Measurements from ENCODE around the gene RGS3.

RGS3 gene

GRCh38 chr9:113462781-113463286, 693 bp upstream of the RGS3 start:
- H3K4me3 ChIP-seq (ENCODE audit: low read depth, low read length) = no peak overlapping the region
- no peak for TF ChIP-seq CTCF (IDR thresholded peaks at IDR 0.05; ENCODE audit: low read depth, low read length, missing control alignments)
- DNase-seq (ENCODE audit: low read depth) = no peak

GRCh38 chr9:113464286-113464660, 746 bp downstream of the RGS3 start:
- DNase-seq (ENCODE audit: low read depth) = no peak
- no peak for TF ChIP-seq CTCF (IDR thresholded peaks at IDR 0.05; ENCODE audit: low read depth, low read length, missing control alignments)
- peak overlapping the region; percentile 59 for H3K4me3 ChIP-seq (ENCODE audit: low read depth, low read length)

GRCh38 chr9:113465599-113466140, 2.1 kb downstream of the RGS3 start:
- H3K4me3 ChIP-seq (ENCODE audit: low read depth, low read length) = peak overlapping the region; percentile 32
- TF ChIP-seq CTCF (IDR thresholded peaks at IDR 0.05; ENCODE audit: low read depth, low read length, missing control alignments) = no peak
- DNase-seq (ENCODE audit: low read depth) = no peak

- no peak overlapping the region for H3K4me3 ChIP-seq (ENCODE audit: low read depth, low read length)
- TF ChIP-seq CTCF (IDR thresholded peaks at IDR 0.05; ENCODE audit: low read depth, low read length, missing control alignments) = no peak
- no peak for DNase-seq (ENCODE audit: low read depth)
Measured at GRCh38 chr9:113467183-113467582, 3.7 kb downstream of the RGS3 start.

GRCh38 chr9:113468716-113469448, 5.4 kb downstream of the RGS3 start:
- H3K4me3 ChIP-seq (ENCODE audit: low read depth, low read length) = no peak overlapping the region
- TF ChIP-seq CTCF (IDR thresholded peaks at IDR 0.05; ENCODE audit: low read depth, low read length, missing control alignments) = no peak
- DNase-seq (ENCODE audit: low read depth) = no peak

GRCh38 chr9:113471143-113471542, 7.6 kb downstream of the RGS3 start:
- DNase-seq (ENCODE audit: low read depth) = no peak
- H3K4me3 ChIP-seq (ENCODE audit: low read depth, low read length) = no peak overlapping the region
- TF ChIP-seq CTCF (IDR thresholded peaks at IDR 0.05; ENCODE audit: low read depth, low read length, missing control alignments) = no peak

GRCh38 chr9:113471566-113471965, 8.0 kb downstream of the RGS3 start:
- DNase-seq (ENCODE audit: low read depth) = no peak
- TF ChIP-seq CTCF (IDR thresholded peaks at IDR 0.05; ENCODE audit: low read depth, low read length, missing control alignments) = no peak
- H3K4me3 ChIP-seq (ENCODE audit: low read depth, low read length) = no peak overlapping the region

Measured in GM12864 (cell line).